IMR-90 (cell line): ENCODE results near the gene ARHGEF17. TPM values are rescaled to one million over a fixed set of nuclear protein-coding genes. Genes with fewer than 3 reads are reported as not detected.
A peak's percentile ranks its signal among the peaks of the same experiment; 100 is the strongest.

Source experiments
- ATAC-seq: fragments of 200-7000 bp; cut with Tn5 transposase; 2 replicates; pipeline ENCODE4 v1.9.1; 2020; ENCODE audit warnings: low read depth, mild to moderate bottlenecking, moderate library complexity
- BruUV-seq: library from RNA; stranded (reverse); fragments of 400-500 nt; replicated peaks from 2 replicates; lab custom pipeline; 2021; lab: Mats Ljungman, UMichigan
- CTCF ChIA-PET: fragments of 300-600 bp; formaldehyde crosslinking; extraction: SDS; loops from one replicate; lab custom pipeline; 2021; ENCODE audit warnings: antibody characterized with exemption; lab: Yijun Ruan, JAX
- POLR2A ChIA-PET: fragments of 300-600 bp; sonication (Branson Sonifier 250); formaldehyde crosslinking; loops from one replicate; lab custom pipeline; 2022; ENCODE audit warnings: antibody characterized with exemption; ENCODE audit not compliant: unreplicated experiment; lab: Charles Lee
- DNase-seq: peaks from one replicate; pipeline ENCODE4 v3.0.0; 2013
- H2AFZ ChIP-seq: replicated peaks from 2 replicates; pipeline ENCODE3; 2013; ENCODE audit warnings: low read length, mild to moderate bottlenecking; ENCODE audit not compliant: poor library complexity
- H2AK5ac ChIP-seq: 2 replicates; pipeline ENCODE4 v1.6.1; 2013; ENCODE audit warnings: low read depth, low read length, inconsistent platforms
- H2AK9ac ChIP-seq: replicated peaks from 2 replicates; pipeline ENCODE3; 2013; ENCODE audit warnings: mild to moderate bottlenecking, low read depth, low read length, moderate library complexity; ENCODE audit not compliant: poor library complexity
- H2BK120ac ChIP-seq: 2 replicates; pipeline ENCODE4 v1.6.1; 2013; ENCODE audit warnings: low read depth, low read length, inconsistent platforms
- H2BK15ac ChIP-seq: 3 replicates; pipeline ENCODE4 v1.6.1; 2013; ENCODE audit warnings: low read depth, low read length, inconsistent platforms
- H2BK20ac ChIP-seq: 2 replicates; pipeline ENCODE4 v1.6.1; 2013; ENCODE audit warnings: low read depth, mild to moderate bottlenecking, inconsistent platforms, low read length, moderate library complexity
- H2BK5ac ChIP-seq: 2 replicates; pipeline ENCODE4 v1.6.1; 2013; ENCODE audit warnings: mild to moderate bottlenecking, low read depth, low read length, inconsistent platforms; ENCODE audit not compliant: poor library complexity, severe bottlenecking
- H3K14ac ChIP-seq: replicated peaks from 2 replicates; pipeline ENCODE4 v1.6.1; 2013; ENCODE audit warnings: low read depth, low read length, inconsistent platforms
- H3K18ac ChIP-seq: 2 replicates; pipeline ENCODE4 v1.6.1; 2013; ENCODE audit warnings: low read depth, low read length, control low read depth
- H3K23ac ChIP-seq: 2 replicates; pipeline ENCODE4 v1.6.1; 2013; ENCODE audit warnings: low read depth, low read length, inconsistent platforms
- H3K27ac ChIP-seq: 2 replicates; pipeline ENCODE4 v1.5.1; 2013; ENCODE audit warnings: mild to moderate bottlenecking, control low read depth, low read length; ENCODE audit not compliant: insufficient read depth
- H3K27me3 ChIP-seq: 2 replicates; pipeline ENCODE4 v1.6.1; 2013; ENCODE audit warnings: low read length; ENCODE audit not compliant: control insufficient read depth, insufficient read depth
- H3K36me3 ChIP-seq: 2 replicates; pipeline ENCODE4 v1.6.1; 2013; ENCODE audit warnings: low read length, mixed read lengths; ENCODE audit not compliant: control insufficient read depth, insufficient read depth
- H3K4ac ChIP-seq: 2 replicates; pipeline ENCODE4 v1.6.1; 2013; ENCODE audit warnings: low read depth, low read length, inconsistent platforms
- H3K4me1 ChIP-seq: 2 replicates; pipeline ENCODE4 v1.6.1; 2013; ENCODE audit warnings: low read length, mixed read lengths; ENCODE audit not compliant: control insufficient read depth, insufficient read depth
- H3K4me2 ChIP-seq: 2 replicates; pipeline ENCODE4 v1.6.1; 2013; ENCODE audit warnings: low read depth, mild to moderate bottlenecking, control low read depth, low read length, moderate library complexity
- H3K4me3 ChIP-seq: 2 replicates; pipeline ENCODE4 v1.5.1; 2013; ENCODE audit warnings: low read depth, mild to moderate bottlenecking, control low read depth, low read length, moderate library complexity; ENCODE audit not compliant: insufficient read depth
- H3K56ac ChIP-seq: 2 replicates; pipeline ENCODE4 v1.6.1; 2013; ENCODE audit warnings: low read length, inconsistent platforms; ENCODE audit not compliant: insufficient read depth; ENCODE audit errors: extremely low read depth
- H3K79me1 ChIP-seq, 2 experiments: 2 replicates each; pipeline ENCODE4 v1.6.1; 2013; ENCODE audit warnings: low read length in 2 of 2, inconsistent platforms in 1 of 2, low read depth in 1 of 2
- H3K9ac ChIP-seq: 2 replicates; pipeline ENCODE4 v1.6.1; 2013; ENCODE audit warnings: low read depth, low read length, control low read depth
- H3K9me1 ChIP-seq: 2 replicates; pipeline ENCODE4 v1.6.1; 2013; ENCODE audit warnings: low read length, inconsistent platforms; ENCODE audit not compliant: insufficient read depth
- H3K9me3 ChIP-seq: 2 replicates; pipeline ENCODE4 v1.6.1; 2013; ENCODE audit warnings: low read length; ENCODE audit not compliant: control insufficient read depth, insufficient read depth
- H4K20me1 ChIP-seq: 2 replicates; pipeline ENCODE4 v1.6.1; 2013; ENCODE audit warnings: low read length, inconsistent platforms; ENCODE audit not compliant: insufficient read depth
- H4K5ac ChIP-seq: 2 replicates; pipeline ENCODE4 v1.6.1; 2013; ENCODE audit warnings: mild to moderate bottlenecking, low read depth, low read length, control low read depth
- H4K8ac ChIP-seq, 2 experiments: 2 replicates each; pipeline ENCODE4 v1.6.1; 2013; ENCODE audit warnings: low read depth in 2 of 2, low read length in 2 of 2, control low read depth in 1 of 2, inconsistent platforms in 1 of 2
- H4K91ac ChIP-seq: 2 replicates; pipeline ENCODE4 v1.6.1; 2013; ENCODE audit warnings: low read depth, low read length, inconsistent platforms; ENCODE audit not compliant: insufficient read depth
- MXI1 ChIP-seq: IDR thresholded peaks from 2 replicates; pipeline ENCODE4 v1.6.1; 2012; ENCODE audit warnings: low read depth, mild to moderate bottlenecking, low read length, moderate library complexity, borderline replicate concordance
- RFX5 ChIP-seq: IDR thresholded peaks from 2 replicates; pipeline ENCODE4 v1.8.0; 2012; ENCODE audit warnings: low read depth, mild to moderate bottlenecking, low read length, moderate library complexity
- WGBS, 2 experiments: methylation state at CpG; one replicate each; pipeline versions ENCODE4 v1.1.5 to v1.1.7; 2013; ENCODE audit warnings: missing lambda C conversion rate in 2 of 2; ENCODE audit not compliant: insufficient read length in 1 of 2; ENCODE audit errors: extremely low coverage in 2 of 2; 5-methylcytosine and 5-hydroxymethylcytosine counted together
- dilution Hi-C: fragments of 300-500 bp; cut with HindIII; formaldehyde crosslinking; loops from one replicate; pipeline ENCODE4 v1.14.3; 2018; ENCODE audit warnings: low sequenced_read_pairs; ENCODE audit not compliant: unreplicated experiment
- in situ Hi-C: fragments of 300-500 bp; cut with MboI; formaldehyde crosslinking; loops from 3 replicates; pipeline ENCODE4 v1.14.3; 2019; ENCODE audit warnings: low sequenced_read_pairs, inconsistent platforms, mixed read lengths
- intact Hi-C: fragments of 100-400 bp; cut with micrococcal nuclease; formaldehyde crosslinking; loops from 2 replicates; pipeline ENCODE4 v1.10.0; 2022
- polyA plus RNA-seq, 3 experiments: library from polyadenylated mRNA; depleted of rRNA; stranded (reverse); fragments of >200 nt; gene quantifications; 2 replicates each; pipeline ENCODE4 v1.2.3, GENCODE V29; 2012; ENCODE audit warnings: low replicate concordance in 1 of 3
- total RNA-seq: library from RNA; depleted of rRNA; stranded (reverse); fragments of >200 nt; gene quantifications from 2 replicates; pipeline ENCODE4 v1.2.3, GENCODE V29; 2012

The ARHGEF17 gene
- total and polyA plus RNA-seq, 2 of the 4 experiments (the other 2 are of a cell fraction), result 21.7 to 97.7 TPM

DNA sequence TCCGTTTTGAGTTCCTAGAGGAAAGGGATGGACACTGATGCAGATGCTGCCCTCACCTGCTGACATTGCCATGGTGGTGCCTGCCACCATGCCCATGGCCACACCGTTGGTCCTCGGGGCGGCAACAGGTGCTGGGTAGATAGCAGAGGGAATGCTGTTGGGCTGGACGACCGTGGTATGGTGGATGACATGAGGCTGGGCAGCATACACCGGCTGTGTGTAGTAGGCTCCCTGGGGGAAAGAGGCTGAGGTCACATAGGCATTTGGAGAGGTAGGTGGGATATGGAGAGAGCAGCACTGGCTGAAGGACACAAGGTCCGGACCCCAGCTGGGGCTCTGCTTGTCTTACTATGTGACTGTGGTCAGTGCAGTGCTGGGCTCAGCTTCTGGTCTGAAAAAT is 101.4 kb downstream of the ARHGEF17 start:
- no peak overlapping the region for H3K4me2 ChIP-seq
- DNase-seq (no peak), ATAC-seq (no peak)
- POLR2A ChIA-PET, result no interaction called here
- CTCF ChIA-PET, result no interaction called here
- peaks cover 17% of the 10 kb centered on the region for H3K9me1 ChIP-seq
- H3K9me3 ChIP-seq, result no peaks in the 10 kb centered on the region
- in situ Hi-C loops (no loop called here), dilution Hi-C loops (no loop called here), intact Hi-C loops (no loop called here)
- H3K18ac ChIP-seq, result no peak overlapping the region
- no peak overlapping the region for H4K8ac ChIP-seq
- H4K20me1 ChIP-seq, result no peaks in the 10 kb centered on the region; the same call in 1 of the 2 replicates
- H3K9ac ChIP-seq, result no peak overlapping the region
- 94% methylated on average over 7 of the region's 8 CpGs; no CpG with 5 or more reads in 1 of the 2 experiments for WGBS, 2 experiments
- no peak overlapping the region for H3K14ac ChIP-seq
- no peak overlapping the region for H3K27ac ChIP-seq
- H3K56ac ChIP-seq, result no peak overlapping the region
- H2BK120ac ChIP-seq, result no peak overlapping the region
- no peak overlapping the region; the same call in 1 of the 2 replicates for H2BK20ac ChIP-seq
- peaks cover 24% of the 10 kb centered on the region for H3K36me3 ChIP-seq
- H3K27me3 ChIP-seq, result no peaks in the 10 kb centered on the region
- H2AK9ac ChIP-seq, result peak overlapping the region; percentile 68
- H3K23ac ChIP-seq, result no peak overlapping the region
- peak overlapping the region; percentile 35 for H2AFZ ChIP-seq
- BruUV-seq, result no TSS peak
- H2BK15ac ChIP-seq, result no peak overlapping the region
- no peak overlapping the region; the same call in 1 of the 2 replicates for H2AK5ac ChIP-seq
- peaks cover 3 to 9% of the 10 kb centered on the region in 2 experiments; a peak in 3 of 4 replicates for H3K79me1 ChIP-seq
- peaks cover 8% of the 10 kb centered on the region for H3K4me1 ChIP-seq
- TF ChIP-seq RFX5 (no peak), MXI1 (no peak)
- no peak overlapping the region for H3K4me3 ChIP-seq
- no peak overlapping the region for H4K5ac ChIP-seq
- H4K91ac ChIP-seq, result no peak overlapping the region
- no peak overlapping the region for H2BK5ac ChIP-seq
- H3K4ac ChIP-seq, result no peak overlapping the region
